SJSA1 (cell line): ENCODE data around the gene INPP1. TPM values are rescaled to one million over a fixed set of nuclear protein-coding genes. Genes with fewer than 3 reads are reported as not detected.
A peak's percentile ranks its signal among the peaks of the same experiment; 100 is the strongest.
"Not testable (repeated sequence)": the region's sequence is repeated elsewhere in the genome, so short reads cannot be mapped to it uniquely, and the experiment has no call there.

Experiments used
- DNase-seq, 2 experiments: peaks; one replicate each; pipeline ENCODE4 v3.0.0-alpha.2; 2015 to 2020; ENCODE audit warnings: low spot score in 2 of 2, low read depth in 1 of 2
- H3K27ac ChIP-seq: fragments of 250-450 bp; sonication (Bioruptor Pico); 2 replicates; pipeline ENCODE4 v1.5.1; 2020; ENCODE audit warnings: mild to moderate bottlenecking, moderate library complexity
- H3K27me3 ChIP-seq: fragments of 250-450 bp; sonication (Bioruptor Pico); replicated peaks from 2 replicates; pipeline ENCODE4 v1.5.1; 2020; ENCODE audit warnings: mild to moderate bottlenecking, moderate library complexity
- H3K36me3 ChIP-seq: fragments of 250-450 bp; sonication (Bioruptor Pico); 2 replicates; pipeline ENCODE4 v1.5.1; 2020; ENCODE audit warnings: mild to moderate bottlenecking
- H3K4me1 ChIP-seq: fragments of 250-450 bp; sonication (Bioruptor Pico); replicated peaks from 2 replicates; pipeline ENCODE4 v1.6.1; 2021; ENCODE audit warnings: mild to moderate bottlenecking
- H3K4me3 ChIP-seq: fragments of 250-450 bp; sonication (Bioruptor Pico); 2 replicates; pipeline ENCODE4 v1.5.1; 2020; ENCODE audit warnings: mild to moderate bottlenecking
- H3K9me3 ChIP-seq: fragments of 250-450 bp; sonication (Bioruptor Pico); replicated peaks from 2 replicates; pipeline ENCODE4 v1.5.1; 2020; ENCODE audit warnings: mild to moderate bottlenecking
- total RNA-seq: library from RNA; depleted of rRNA; stranded (reverse); fragments of >200 nt; shearing (Covaris generic); gene quantifications from 2 replicates; pipeline ENCODE4 v1.2.3, GENCODE V29; 2014; rRNA removed

The INPP1 gene, protein sequence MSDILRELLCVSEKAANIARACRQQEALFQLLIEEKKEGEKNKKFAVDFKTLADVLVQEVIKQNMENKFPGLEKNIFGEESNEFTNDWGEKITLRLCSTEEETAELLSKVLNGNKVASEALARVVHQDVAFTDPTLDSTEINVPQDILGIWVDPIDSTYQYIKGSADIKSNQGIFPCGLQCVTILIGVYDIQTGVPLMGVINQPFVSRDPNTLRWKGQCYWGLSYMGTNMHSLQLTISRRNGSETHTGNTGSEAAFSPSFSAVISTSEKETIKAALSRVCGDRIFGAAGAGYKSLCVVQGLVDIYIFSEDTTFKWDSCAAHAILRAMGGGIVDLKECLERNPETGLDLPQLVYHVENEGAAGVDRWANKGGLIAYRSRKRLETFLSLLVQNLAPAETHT
- total RNA-seq = 5.3 and 10.1 TPM in 2 replicates

DNA sequence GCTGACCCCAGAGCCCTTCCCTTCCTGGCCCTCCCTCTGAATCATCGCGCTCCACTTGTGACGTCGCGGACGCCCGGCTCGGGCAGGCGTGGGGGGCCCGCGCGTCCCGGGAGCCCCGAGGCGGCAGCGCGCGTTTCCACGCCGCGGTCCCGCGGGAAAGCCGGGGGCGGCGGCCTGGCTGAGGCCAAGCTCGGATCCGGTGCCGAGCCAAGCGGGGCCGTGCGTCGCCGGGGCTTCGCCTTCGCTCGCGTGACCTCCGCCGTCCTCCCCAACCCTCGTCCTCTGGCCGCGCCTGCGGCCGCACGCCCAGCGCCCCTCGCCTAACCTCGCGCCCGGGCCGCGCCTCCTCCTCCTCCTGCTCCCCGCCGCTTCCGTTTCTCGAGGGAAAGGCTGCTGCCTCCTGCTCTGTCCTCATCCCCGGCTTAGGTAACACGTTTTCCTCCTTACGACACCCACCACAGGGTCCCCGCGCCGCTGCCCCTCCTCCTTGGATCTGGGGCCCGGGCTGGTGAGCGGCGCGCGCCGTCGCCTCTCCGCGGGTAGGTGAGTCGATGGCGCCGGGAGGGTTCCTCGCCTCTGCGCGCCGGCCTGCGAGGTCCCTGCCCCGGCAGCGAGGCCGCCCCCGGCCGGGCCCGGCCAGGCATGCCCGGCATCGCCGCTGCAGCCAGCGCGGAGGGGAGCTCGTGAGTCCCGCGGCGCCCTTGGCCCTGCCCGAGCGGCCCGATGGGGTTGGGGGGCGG lies at the start of gene INPP1:
TSS of gene INPP1 (plus strand) at position 54 of the 740 bp plus-strand sequence. CDS start 16,514 bp downstream, outside the sequence.
- H3K27ac ChIP-seq = peak within 1 kb of the TSS; percentile 75
- H3K9me3 ChIP-seq = no peaks in the 10 kb centered on the region
- DNase-seq = peak; percentile 76 to 79
- no peaks in the 10 kb centered on the region for H3K27me3 ChIP-seq
- peaks cover 16% of the 10 kb centered on the region for H3K4me1 ChIP-seq
- H3K36me3 ChIP-seq = peaks cover 5% of the 10 kb centered on the region; the same call in 1 of the 2 replicates
- H3K4me3 ChIP-seq = peak within 1 kb of the TSS; percentile 69

DNA sequence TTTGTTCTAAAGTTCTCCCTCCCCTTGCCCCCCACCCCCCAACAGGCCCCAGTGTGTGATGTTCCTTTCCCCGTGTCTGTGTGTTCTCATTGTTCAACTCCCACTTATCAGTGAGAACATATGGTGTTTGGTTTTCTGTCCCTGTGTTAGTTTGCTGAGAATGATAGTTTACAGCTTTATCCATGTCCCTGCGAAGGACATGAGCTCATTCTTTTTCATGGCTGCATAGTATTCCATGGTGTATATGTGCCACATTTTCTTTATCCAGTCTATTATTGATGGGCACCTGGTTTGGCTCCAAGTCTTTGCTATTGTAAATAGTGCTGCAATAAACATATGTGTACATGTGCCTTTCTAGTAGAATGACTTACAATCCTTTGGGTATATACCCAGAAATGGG lies 45.5 kb upstream of the INPP1 start:
- not testable (repeated sequence) for DNase-seq, H3K4me1 ChIP-seq, H3K27me3 ChIP-seq, H3K9me3 ChIP-seq, H3K27ac ChIP-seq, H3K4me3 ChIP-seq
- peaks cover 22% of the 10 kb centered on the region for H3K36me3 ChIP-seq

DNA sequence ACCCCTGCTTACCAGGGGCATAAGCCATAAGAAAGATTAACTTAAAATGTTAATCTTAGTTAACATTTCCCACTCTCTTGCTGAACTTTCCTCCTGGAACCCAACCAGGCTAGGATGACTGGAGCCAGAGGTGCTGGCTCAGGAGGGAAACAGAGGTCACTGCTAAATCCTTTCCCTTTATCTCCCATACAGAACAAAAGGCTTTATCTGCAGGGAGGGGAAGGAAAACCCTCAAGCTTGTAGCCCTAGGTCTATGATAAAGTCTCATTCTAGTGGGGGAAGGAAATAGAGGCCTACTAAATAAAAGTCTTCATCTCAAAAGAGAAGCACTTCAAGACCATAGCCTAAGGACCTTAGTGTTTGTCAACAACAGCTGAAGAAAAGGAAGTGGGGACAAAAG lies 42.4 kb upstream of the INPP1 start:
- peaks cover 11% of the 10 kb centered on the region for H3K36me3 ChIP-seq
- DNase-seq = no peak
- no peaks in the 10 kb centered on the region for H3K27me3 ChIP-seq
- no peaks in the 10 kb centered on the region for H3K4me1 ChIP-seq
- no peak overlapping the region for H3K27ac ChIP-seq
- no peak overlapping the region for H3K4me3 ChIP-seq
- H3K9me3 ChIP-seq = no peaks in the 10 kb centered on the region; the same call in 1 of the 2 replicates

DNA sequence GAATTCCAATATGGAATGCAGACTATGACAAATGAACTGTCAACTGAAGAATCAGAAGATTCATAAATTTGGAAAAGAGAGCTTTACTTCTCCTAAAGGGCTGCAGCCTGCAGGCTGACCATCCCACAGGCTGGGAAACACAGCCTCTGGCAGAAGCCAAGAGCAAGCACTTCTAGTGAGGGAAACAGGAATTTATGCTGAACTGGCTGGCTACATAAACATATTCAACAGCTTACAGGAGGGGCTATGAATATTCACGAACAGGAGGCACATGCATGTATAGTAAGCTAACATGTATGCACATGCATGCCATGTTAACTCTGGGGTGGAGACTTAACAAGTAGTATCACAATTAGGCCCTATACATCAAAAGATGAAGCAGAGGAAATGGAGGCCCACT lies 41.3 kb upstream of the INPP1 start:
- H3K27me3 ChIP-seq = no peaks in the 10 kb centered on the region
- no peak overlapping the region for H3K27ac ChIP-seq
- H3K4me1 ChIP-seq = no peaks in the 10 kb centered on the region
- H3K4me3 ChIP-seq = no peak overlapping the region
- H3K9me3 ChIP-seq = no peaks in the 10 kb centered on the region; the same call in 1 of the 2 replicates
- H3K36me3 ChIP-seq = peaks cover 7% of the 10 kb centered on the region; the same call in 1 of the 2 replicates
- DNase-seq = no peak

DNA sequence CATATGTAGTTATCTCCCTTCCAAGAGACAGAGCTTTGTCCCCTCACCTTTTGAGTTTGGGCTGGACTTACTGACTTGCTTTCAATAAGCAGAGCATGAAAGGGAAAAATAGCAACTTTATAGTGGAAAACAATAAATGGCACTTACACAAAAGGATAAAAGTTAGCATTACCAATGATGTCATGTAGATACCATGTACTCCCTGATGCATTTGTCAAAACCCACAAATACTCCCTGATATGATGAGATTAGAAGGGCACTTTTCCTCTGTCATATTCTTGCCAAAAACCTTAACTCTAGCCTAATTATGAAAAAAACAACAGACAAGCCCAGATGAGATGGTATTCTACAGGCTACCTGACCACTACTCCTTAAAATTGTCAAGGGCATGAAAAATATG lies 39.7 kb upstream of the INPP1 start:
- H3K9me3 ChIP-seq = no peaks in the 10 kb centered on the region; the same call in 1 of the 2 replicates
- H3K4me1 ChIP-seq = no peaks in the 10 kb centered on the region
- H3K27me3 ChIP-seq = no peaks in the 10 kb centered on the region
- H3K27ac ChIP-seq = no peak overlapping the region
- no peak overlapping the region for H3K4me3 ChIP-seq
- H3K36me3 ChIP-seq = peaks cover 7% of the 10 kb centered on the region; the same call in 1 of the 2 replicates
- no peak for DNase-seq

DNA sequence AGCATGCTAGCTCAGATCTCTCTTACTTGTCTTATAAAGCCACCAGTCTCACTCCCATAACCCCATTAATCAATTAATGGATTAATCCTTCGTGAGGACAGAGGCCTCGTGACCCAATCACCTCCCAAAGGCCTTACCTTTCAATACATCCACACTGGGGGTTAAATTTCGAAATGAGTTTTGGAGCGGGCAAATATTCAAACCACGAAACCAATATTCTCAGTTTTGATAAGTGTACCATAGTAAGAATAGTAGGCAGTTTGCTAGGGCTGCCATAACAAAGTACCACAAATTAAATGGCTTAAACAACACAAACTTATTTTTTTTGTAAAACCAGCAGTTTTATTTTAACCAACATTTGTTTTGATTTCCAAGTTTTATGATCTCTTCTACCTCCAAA lies 39.0 kb upstream of the INPP1 start:
- Histone ChIP-seq H3K36me3 (peaks cover 7% of the 10 kb centered on the region; the same call in 1 of the 2 replicates), H3K27me3 (no peaks in the 10 kb centered on the region), H3K27ac (no peak overlapping the region), H3K4me3 (no peak overlapping the region), H3K4me1 (no peaks in the 10 kb centered on the region), H3K9me3 (no peaks in the 10 kb centered on the region; the same call in 1 of the 2 replicates)
- no peak for DNase-seq

DNA sequence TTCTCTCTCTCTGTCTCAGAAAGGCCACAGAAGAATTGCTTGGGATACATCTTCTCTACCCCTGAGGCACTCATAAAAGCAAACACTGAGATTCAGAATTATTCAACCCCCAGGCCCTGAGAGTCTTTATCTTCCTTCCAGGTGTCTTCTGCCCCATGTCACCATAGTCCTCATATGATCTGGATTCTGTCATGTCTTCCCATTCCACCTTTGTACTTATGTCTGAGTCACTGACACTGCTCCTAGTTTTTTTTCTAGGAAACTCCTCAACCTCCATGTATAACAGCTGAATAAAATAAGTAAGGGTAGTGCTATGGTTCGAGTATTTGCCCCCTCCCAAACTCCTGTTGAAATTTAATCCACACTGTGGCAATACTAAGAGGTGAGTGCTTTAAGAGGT lies 35.4 kb upstream of the INPP1 start:
- H3K36me3 ChIP-seq = peaks cover 5% of the 10 kb centered on the region; the same call in 1 of the 2 replicates
- H3K27me3 ChIP-seq = no peaks in the 10 kb centered on the region
- no peaks in the 10 kb centered on the region for H3K9me3 ChIP-seq
- no peak for DNase-seq
- no peaks in the 10 kb centered on the region for H3K4me1 ChIP-seq
- no peak overlapping the region for H3K27ac ChIP-seq
- H3K4me3 ChIP-seq = no peak overlapping the region

DNA sequence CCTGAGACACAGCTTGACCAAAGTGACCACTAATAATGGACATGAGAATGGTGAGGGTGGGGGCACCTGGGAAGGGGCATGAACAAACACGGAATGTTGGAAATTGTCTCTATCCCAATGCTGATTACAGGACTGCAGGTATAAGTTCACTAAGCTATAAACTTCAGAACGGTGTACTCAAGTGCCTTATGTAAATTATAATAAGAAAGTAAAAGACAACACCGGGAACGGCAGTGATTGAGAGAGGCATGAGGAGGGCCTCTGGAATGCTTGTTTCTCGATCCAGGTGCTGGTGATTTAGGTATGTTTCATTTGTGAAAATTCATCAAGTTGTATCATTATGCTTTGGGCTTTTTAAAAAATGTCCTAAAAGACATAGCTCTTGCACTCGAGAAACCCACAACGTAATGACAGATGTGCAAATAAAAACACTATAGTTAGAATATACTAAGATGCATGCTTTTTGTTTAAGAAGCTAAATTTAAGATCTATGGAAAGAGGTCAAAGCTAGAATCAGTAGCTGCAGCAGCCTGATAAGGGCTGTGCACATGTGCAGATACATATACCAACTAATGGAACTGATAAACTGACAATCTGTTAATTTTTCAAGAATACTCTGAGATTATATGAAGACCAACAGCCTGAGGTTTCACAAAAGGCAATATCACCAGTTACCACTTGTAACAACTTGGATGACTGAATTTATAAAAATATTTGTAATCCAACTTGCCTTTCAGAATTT lies 31.3 kb upstream of the INPP1 start:
- Histone ChIP-seq H3K4me3 (no peak overlapping the region), H3K9me3 (no peaks in the 10 kb centered on the region), H3K36me3 (peaks cover 5% of the 10 kb centered on the region; the same call in 1 of the 2 replicates), H3K4me1 (no peaks in the 10 kb centered on the region), H3K27ac (no peak overlapping the region), H3K27me3 (no peaks in the 10 kb centered on the region)
- DNase-seq = no peak

DNA sequence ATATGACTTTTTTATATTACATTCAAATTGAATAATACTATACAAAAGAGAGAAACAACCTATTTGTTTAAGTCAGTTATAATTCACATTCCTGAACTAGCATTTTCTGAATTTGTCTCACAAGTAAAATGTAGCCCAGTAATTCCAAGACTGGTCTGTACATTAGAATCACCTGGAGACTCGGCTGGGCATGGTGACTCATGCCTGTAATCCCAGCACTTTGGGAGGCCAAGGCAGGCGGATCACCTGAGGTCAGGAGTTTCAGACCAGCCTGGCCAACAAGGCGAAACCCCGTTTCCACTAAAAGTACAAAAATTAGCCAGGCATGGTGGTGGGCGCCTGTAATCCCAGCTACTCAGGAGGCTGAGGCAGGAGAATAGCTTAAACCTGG lies 30.8 kb upstream of the INPP1 start:
- H3K36me3 ChIP-seq, H3K9me3 ChIP-seq, H3K4me3 ChIP-seq, DNase-seq, H3K4me1 ChIP-seq, H3K27ac ChIP-seq, H3K27me3 ChIP-seq: not testable (repeated sequence)

DNA sequence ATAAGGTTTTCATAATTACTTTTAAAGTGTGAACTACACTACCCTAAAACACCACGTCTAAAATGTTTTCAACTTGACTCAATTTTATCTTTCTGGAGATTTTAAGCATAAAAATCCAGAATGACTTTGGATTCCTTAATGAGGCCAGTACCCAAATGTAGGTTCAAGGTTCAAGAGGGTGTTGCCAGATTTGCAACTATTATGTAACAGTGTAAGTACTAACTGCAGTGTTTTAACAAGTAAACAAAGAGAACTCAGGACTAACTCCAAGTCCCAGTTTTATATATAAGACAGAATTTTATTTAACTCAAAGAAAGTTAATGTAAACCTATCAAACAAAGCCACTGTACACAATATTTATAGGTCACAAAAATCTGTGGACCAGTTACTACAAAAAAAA lies 29.5 kb upstream of the INPP1 start:
- no peaks in the 10 kb centered on the region for H3K9me3 ChIP-seq
- no peak overlapping the region for H3K4me3 ChIP-seq
- 0 out of 2 replicates have a peak, but pooled peaks cover 6% of the 10 kb centered on the region for H3K4me1 ChIP-seq

DNA sequence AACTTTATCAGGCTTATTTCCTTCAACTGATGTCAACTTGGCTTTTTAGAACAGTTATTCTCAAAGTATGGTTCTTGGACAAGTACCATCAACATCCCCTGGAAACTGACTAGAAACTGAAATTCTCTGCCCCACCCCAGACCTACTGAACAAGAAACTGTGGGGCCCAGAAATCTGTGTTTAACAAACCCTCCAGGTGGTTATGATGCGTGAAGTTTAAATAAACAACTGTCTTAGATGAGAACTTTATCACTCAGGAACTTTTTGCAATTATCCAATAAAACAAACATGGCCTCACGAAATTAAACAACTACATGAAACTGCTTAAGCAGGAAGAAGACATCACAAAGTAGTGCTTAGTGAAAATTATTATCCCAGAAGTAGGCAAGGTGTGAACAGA lies 28.1 kb upstream of the INPP1 start:
- Histone ChIP-seq H3K4me3 (no peak overlapping the region), H3K36me3 (0 out of 2 replicates have a peak, but pooled peaks cover 5% of the 10 kb centered on the region), H3K27me3 (no peaks in the 10 kb centered on the region), H3K9me3 (no peaks in the 10 kb centered on the region), H3K4me1 (peaks cover 8% of the 10 kb centered on the region), H3K27ac (no peak overlapping the region)
- DNase-seq = no peak

More for the DNA sequence above, 29.5 kb upstream of the INPP1 start:
- DNase-seq = no peak
- Histone ChIP-seq H3K36me3 (0 out of 2 replicates have a peak, but pooled peaks cover 5% of the 10 kb centered on the region), H3K27ac (no peak overlapping the region), H3K27me3 (no peaks in the 10 kb centered on the region)

DNA sequence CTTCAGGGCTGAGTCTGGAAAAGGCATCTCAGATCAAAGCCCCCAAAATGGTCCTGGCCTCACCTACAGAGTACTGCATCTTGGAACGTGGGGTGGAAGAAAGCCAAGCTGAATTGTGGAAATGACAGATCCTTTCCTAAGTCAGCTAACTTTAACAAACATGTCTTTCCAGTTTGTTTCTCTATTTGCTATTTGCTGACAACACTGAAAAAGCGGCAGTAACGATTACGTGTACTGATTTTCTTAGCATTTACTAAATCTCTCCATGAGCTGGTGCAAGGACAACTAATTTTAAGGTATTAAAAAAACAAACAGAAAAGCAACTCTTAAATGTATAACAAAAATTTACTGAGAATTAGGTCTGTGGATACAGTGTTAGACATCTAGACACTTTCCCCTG lies 24.9 kb upstream of the INPP1 start:
- DNase-seq = no peak
- H3K27me3 ChIP-seq = no peaks in the 10 kb centered on the region
- H3K4me3 ChIP-seq = peak overlapping the region; percentile 51; the same call in 1 of the 2 replicates
- no peaks in the 10 kb centered on the region for H3K9me3 ChIP-seq
- H3K36me3 ChIP-seq = no peaks in the 10 kb centered on the region
- H3K4me1 ChIP-seq = peaks cover 10% of the 10 kb centered on the region
- no peak overlapping the region for H3K27ac ChIP-seq

DNA sequence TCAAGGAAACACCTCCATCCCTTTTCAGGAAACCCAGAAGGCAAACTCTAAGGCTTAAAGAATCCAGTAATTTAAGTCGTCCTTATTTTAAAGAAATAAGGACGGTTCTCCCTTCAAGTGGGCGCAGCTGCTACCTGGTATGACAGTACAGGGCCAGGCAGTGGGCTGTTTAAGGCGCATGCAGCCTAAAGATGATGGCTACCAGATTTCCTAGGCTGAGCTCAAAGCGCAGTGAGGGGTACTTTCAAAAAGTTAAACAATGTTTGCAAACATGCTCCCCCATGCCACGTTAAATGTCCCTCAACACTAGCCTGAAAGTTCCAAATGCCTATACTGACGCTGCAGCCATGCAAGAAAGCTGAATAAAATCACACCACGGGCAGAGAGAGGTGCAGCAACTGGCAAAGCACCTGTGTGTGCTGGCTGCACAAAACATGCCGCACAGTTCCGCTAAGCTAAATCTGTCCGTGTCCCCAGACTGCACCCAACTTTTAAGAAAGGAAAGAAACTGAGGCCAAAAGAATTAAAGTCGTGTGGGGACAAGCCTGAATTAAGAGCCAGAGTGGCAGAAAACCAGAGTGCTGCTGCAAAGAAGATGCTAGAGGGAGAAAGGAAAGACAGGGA lies 24.3 kb upstream of the INPP1 start:
- no peaks in the 10 kb centered on the region for H3K9me3 ChIP-seq
- H3K27ac ChIP-seq = no peak overlapping the region
- peaks cover 10% of the 10 kb centered on the region for H3K4me1 ChIP-seq
- H3K4me3 ChIP-seq = peak overlapping the region; percentile 51
- DNase-seq = no peak
- no peaks in the 10 kb centered on the region for H3K27me3 ChIP-seq
- no peaks in the 10 kb centered on the region for H3K36me3 ChIP-seq
